ENCODE results near the gene PKIB. TPM values are rescaled to one million over a fixed set of nuclear protein-coding genes. Genes with fewer than 3 reads are reported as not detected.

Gene PKIB
- total RNA-seq, 2 experiments from 2014 or later, result 0.69 to 0.90 TPM

DNA sequence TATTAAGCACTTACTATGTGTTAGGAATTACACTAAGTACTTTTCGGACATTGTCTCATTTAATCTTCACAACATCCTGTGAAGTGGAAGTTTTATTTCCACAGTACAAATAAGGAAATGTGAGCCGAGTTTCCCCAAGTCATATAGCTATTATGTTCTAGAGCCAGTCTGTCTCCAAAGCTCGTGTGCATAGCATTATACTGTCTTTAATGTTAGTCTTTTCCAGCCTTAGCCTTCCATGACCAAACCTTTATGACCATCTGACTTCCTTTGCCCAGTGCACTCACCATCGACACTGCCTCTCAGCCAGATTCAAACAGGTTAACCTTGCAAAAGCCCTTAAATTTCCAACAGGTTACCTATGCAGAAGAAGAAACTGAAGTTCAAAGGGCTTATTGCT is 55.7 kb downstream of the PKIB start:
- intact Hi-C loops (cut with micrococcal nuclease), result no loop called here
- ATAC-seq, result no peak
- H3K36me3 Mint-ChIP-seq (ENCODE audit: low read depth), result no peaks in the 10 kb centered on the region
- peaks cover 6% of the 10 kb centered on the region for H3K27me3 Mint-ChIP-seq
- H3K9me3 Mint-ChIP-seq, result no peaks in the 10 kb centered on the region
- H3K4me1 Mint-ChIP-seq (ENCODE audit: low read depth), result no peaks in the 10 kb centered on the region
- TF ChIP-seq, protein P1, sequence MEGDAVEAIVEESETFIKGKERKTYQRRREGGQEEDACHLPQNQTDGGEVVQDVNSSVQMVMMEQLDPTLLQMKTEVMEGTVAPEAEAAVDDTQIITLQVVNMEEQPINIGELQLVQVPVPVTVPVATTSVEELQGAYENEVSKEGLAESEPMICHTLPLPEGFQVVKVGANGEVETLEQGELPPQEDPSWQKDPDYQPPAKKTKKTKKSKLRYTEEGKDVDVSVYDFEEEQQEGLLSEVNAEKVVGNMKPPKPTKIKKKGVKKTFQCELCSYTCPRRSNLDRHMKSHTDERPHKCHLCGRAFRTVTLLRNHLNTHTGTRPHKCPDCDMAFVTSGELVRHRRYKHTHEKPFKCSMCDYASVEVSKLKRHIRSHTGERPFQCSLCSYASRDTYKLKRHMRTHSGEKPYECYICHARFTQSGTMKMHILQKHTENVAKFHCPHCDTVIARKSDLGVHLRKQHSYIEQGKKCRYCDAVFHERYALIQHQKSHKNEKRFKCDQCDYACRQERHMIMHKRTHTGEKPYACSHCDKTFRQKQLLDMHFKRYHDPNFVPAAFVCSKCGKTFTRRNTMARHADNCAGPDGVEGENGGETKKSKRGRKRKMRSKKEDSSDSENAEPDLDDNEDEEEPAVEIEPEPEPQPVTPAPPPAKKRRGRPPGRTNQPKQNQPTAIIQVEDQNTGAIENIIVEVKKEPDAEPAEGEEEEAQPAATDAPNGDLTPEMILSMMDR (IDR thresholded peaks at IDR 0.05), result no peak
- POLR2A ChIA-PET, result no interaction called here
- no peak overlapping the region for H3K4me3 Mint-ChIP-seq
- no peak overlapping the region for H3K27ac Mint-ChIP-seq
- CTCF ChIA-PET, result no interaction called here
- no peak for DNase-seq

DNA sequence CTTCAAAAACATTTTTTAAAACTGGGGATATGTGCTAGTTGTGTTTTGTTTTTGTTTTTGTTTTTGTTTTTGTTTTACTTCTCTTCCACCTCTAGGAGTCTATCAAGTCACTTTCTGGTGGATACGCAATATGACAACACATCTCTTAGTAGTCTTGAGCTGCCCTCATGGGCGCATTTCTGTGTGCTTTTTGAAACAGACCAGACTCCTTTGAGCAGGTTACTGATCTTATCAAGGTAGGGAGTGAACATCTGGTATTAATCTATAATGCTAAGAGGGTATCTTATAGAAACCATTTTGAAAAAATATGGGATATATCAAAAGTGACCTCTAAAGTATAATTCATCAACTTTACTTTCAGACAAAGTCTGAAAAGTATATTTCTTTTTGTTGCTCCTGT is 56.2 kb downstream of the PKIB start:
- TF ChIP-seq, protein P1 (IDR thresholded peaks at IDR 0.05), result no peak
- Mint-ChIP-seq H3K36me3 (ENCODE audit: low read depth) (no peaks in the 10 kb centered on the region), H3K4me1 (ENCODE audit: low read depth) (no peaks in the 10 kb centered on the region), H3K4me3 (no peak overlapping the region), H3K27ac (no peak overlapping the region), H3K9me3 (no peaks in the 10 kb centered on the region), H3K27me3 (peaks cover 6% of the 10 kb centered on the region)
- ATAC-seq (no peak), DNase-seq (no peak)
- POLR2A ChIA-PET, result no interaction called here
- CTCF ChIA-PET, result no interaction called here
- intact Hi-C loops (cut with micrococcal nuclease), result no loop called here

DNA sequence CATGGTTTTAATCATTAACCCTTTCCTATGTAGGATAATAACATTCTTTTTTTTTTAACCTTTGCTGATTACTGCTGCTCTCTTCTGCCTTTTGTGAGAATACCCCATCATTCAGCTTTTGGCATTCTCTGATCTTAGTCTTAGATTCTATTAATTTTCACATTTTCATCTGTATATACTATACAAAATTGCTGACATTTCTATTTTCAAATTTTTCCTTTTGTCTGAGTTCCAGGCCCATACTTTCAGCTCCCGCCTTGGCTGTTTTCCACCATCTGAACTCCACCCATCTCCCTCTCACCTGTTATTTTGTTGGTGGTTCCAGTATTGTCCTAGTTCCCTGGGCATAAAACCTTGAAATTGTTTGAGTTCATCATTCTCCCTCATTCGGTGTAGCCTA is 59.2 kb downstream of the PKIB start:
- no peak for DNase-seq
- H3K27me3 Mint-ChIP-seq, result no peaks in the 10 kb centered on the region
- ChIA-PET CTCF (no interaction called here), POLR2A (no interaction called here)
- intact Hi-C loops (cut with micrococcal nuclease), result no loop called here
- H3K9me3 Mint-ChIP-seq, result no peaks in the 10 kb centered on the region
- no peak overlapping the region for H3K27ac Mint-ChIP-seq
- TF ChIP-seq, protein P1 (IDR thresholded peaks at IDR 0.05), result no peak
- ATAC-seq, result no peak
- H3K36me3 Mint-ChIP-seq (ENCODE audit: low read depth), result no peaks in the 10 kb centered on the region
- no peak overlapping the region for H3K4me3 Mint-ChIP-seq
- H3K4me1 Mint-ChIP-seq (ENCODE audit: low read depth), result no peaks in the 10 kb centered on the region

DNA sequence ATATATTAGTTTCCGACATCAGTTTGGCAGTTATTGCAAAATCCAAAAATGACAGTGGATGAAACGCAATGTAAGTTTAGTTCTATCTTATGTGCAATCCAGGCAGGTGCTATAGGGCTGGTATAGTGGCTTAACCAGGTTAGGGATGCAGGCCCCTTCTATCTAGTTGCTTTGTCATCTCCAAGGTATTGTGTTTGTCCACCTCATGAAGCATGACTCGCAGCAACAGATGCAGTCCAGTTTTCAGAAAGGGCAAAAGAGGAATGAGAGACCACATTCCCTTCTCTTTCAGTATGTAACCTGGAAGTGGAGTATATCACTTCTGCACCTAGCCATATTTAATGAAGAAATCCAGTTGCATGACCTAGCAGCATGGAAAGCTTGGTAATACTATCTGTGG is 59.7 kb downstream of the PKIB start:
- ChIA-PET CTCF (no interaction called here), POLR2A (no interaction called here)
- no peak overlapping the region for H3K4me3 Mint-ChIP-seq
- no peak for DNase-seq
- H3K27me3 Mint-ChIP-seq, result no peaks in the 10 kb centered on the region
- TF ChIP-seq, protein P1 (IDR thresholded peaks at IDR 0.05), result no peak
- ATAC-seq, result no peak
- no peaks in the 10 kb centered on the region for H3K36me3 Mint-ChIP-seq (ENCODE audit: low read depth)
- H3K4me1 Mint-ChIP-seq (ENCODE audit: low read depth), result no peaks in the 10 kb centered on the region
- H3K9me3 Mint-ChIP-seq, result no peaks in the 10 kb centered on the region
- H3K27ac Mint-ChIP-seq, result no peak overlapping the region
- intact Hi-C loops (cut with micrococcal nuclease), result no loop called here

DNA sequence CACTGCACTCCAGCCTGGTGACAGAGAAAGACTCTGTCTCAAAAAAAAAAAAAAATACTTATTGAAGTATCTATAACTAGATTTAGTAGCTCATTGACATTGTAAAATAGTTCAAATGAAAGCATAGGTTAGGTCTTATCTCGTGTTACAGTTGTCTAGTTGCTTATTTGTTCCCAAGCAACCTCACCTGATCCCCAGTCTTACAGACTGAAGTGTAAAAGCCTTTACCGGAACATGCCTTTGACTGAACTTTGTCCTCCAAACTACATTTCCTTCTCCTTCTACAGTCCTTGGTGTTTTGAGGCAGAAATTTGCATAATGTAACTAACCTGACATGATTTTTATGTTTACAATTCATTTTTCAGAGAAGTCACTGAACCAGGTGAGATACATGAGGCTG is 61.0 kb downstream of the PKIB start:
- CTCF ChIA-PET, result no interaction called here
- H3K4me1 Mint-ChIP-seq (ENCODE audit: low read depth), result no peaks in the 10 kb centered on the region
- H3K9me3 Mint-ChIP-seq, result no peaks in the 10 kb centered on the region
- no peak for ATAC-seq
- TF ChIP-seq, protein P1 (IDR thresholded peaks at IDR 0.05), result no peak
- intact Hi-C loops (cut with micrococcal nuclease), result no loop called here
- no peak overlapping the region for H3K4me3 Mint-ChIP-seq
- H3K27ac Mint-ChIP-seq, result no peak overlapping the region
- DNase-seq, result no peak
- H3K36me3 Mint-ChIP-seq (ENCODE audit: low read depth), result no peaks in the 10 kb centered on the region
- H3K27me3 Mint-ChIP-seq, result no peaks in the 10 kb centered on the region
- POLR2A ChIA-PET, result no interaction called here

Measured in activated CD8-positive, alpha-beta T cell treated with anti-CD3 and anti-CD28 coated beads for 36 hours (primary cell).